Colonic mucosa (tissue), 4 donors: ENCODE results near the gene ZNF646. TPM values are rescaled to one million over a fixed set of nuclear protein-coding genes. Genes with fewer than 3 reads are reported as not detected.

Experiments used
- DNase-seq: peaks from one replicate; pipeline ENCODE4 v3.0.0-alpha.2; 2020
- H3K27ac ChIP-seq: fragments of 200-600 bp; one replicate; pipeline ENCODE4 v1.8.0; 2021
- H3K27me3 ChIP-seq: fragments of 200-600 bp; one replicate; pipeline ENCODE4 v1.8.0; 2021
- H3K36me3 ChIP-seq: fragments of 200-600 bp; one replicate; pipeline ENCODE4 v1.8.0; 2021
- H3K4me1 ChIP-seq: fragments of 200-600 bp; one replicate; pipeline ENCODE4 v1.8.0; 2021; ENCODE audit warnings: mild to moderate bottlenecking
- H3K4me3 ChIP-seq: fragments of 200-600 bp; one replicate; pipeline ENCODE4 v1.8.0; 2021
- H3K9ac ChIP-seq, 2 donors: one replicate each; pipeline ENCODE4 v1.7.0; 2013; ENCODE audit warnings: control low read depth in 2 of 2, low read depth in 2 of 2, low read length in 2 of 2
- H3K9me3 ChIP-seq: fragments of 200-600 bp; one replicate; pipeline ENCODE4 v1.8.0; 2021
- CTCF ChIP-seq: fragments of 200-600 bp; IDR thresholded peaks from one replicate; pipeline ENCODE4 v1.8.0; 2022; ENCODE audit warnings: antibody characterized with exemption, mild to moderate bottlenecking
- intact Hi-C: fragments of 100-400 bp; cut with DNase I; formaldehyde crosslinking; loops from one replicate; pipeline ENCODE4 v1.14.1; 2022
- total RNA-seq, 2 donors: library from RNA; stranded (reverse); fragmentation: NEBNext Ultra II Directional in 1 of 2; extraction: Animal tissue kit (Norgen Biotek cat#: 25700) in 1 of 2; gene quantifications; one replicate each; pipeline ENCODE4 v1.2.1, GENCODE V29; 2021
- donor health status: healthy.
- donor health status: DM: no; HTN: no; CAD: no.
- donor health status: DM: no; HTN: no; CAD: no.

The ZNF646 gene
- total RNA-seq, 2 donors from 2014 or later: 18.4 to 20.0 TPM

GRCh38 chr16:31083981-31084380 lies 9.8 kb downstream of the ZNF646 start:
- DNase-seq: no peak
- H3K4me3 ChIP-seq: no peak overlapping the region
- no peaks in the 10 kb centered on the region for H3K9me3 ChIP-seq
- H3K27ac ChIP-seq: no peak overlapping the region
- no peak for TF ChIP-seq CTCF
- H3K36me3 ChIP-seq: peaks cover 5% of the 10 kb centered on the region
- H3K27me3 ChIP-seq: no peaks in the 10 kb centered on the region
- intact Hi-C loops: no loop called here
- no peaks in the 10 kb centered on the region for H3K4me1 ChIP-seq
- no peak overlapping the region for H3K9ac ChIP-seq

GRCh38 chr16:31084584-31085302 lies 10.5 kb downstream of the ZNF646 start:
- H3K9me3 ChIP-seq: no peaks in the 10 kb centered on the region
- no peak for TF ChIP-seq CTCF
- H3K27me3 ChIP-seq: no peaks in the 10 kb centered on the region
- no peak overlapping the region for H3K4me3 ChIP-seq
- DNase-seq: no peak
- no peaks in the 10 kb centered on the region for H3K4me1 ChIP-seq
- H3K9ac ChIP-seq: no peak overlapping the region
- H3K36me3 ChIP-seq: no peaks in the 10 kb centered on the region
- intact Hi-C loops: no loop called here
- no peak overlapping the region for H3K27ac ChIP-seq

GRCh38 chr16:31085411-31085810 lies 11.2 kb downstream of the ZNF646 start:
- H3K9me3 ChIP-seq: no peaks in the 10 kb centered on the region
- no peaks in the 10 kb centered on the region for H3K36me3 ChIP-seq
- no peaks in the 10 kb centered on the region for H3K27me3 ChIP-seq
- H3K27ac ChIP-seq: no peak overlapping the region
- H3K9ac ChIP-seq: no peak overlapping the region
- intact Hi-C loops: no loop called here
- no peaks in the 10 kb centered on the region for H3K4me1 ChIP-seq
- DNase-seq: no peak
- H3K4me3 ChIP-seq: no peak overlapping the region
- TF ChIP-seq CTCF: no peak

GRCh38 chr16:31085873-31086628 lies 11.8 kb downstream of the ZNF646 start:
- Histone ChIP-seq H3K9me3 (no peaks in the 10 kb centered on the region), H3K4me1 (no peaks in the 10 kb centered on the region), H3K9ac (no peak overlapping the region), H3K27me3 (no peaks in the 10 kb centered on the region), H3K36me3 (no peaks in the 10 kb centered on the region), H3K4me3 (no peak overlapping the region), H3K27ac (no peak overlapping the region)
- intact Hi-C loops: no loop called here
- DNase-seq: no peak
- no peak for TF ChIP-seq CTCF

GRCh38 chr16:31086629-31086906 lies 12.3 kb downstream of the ZNF646 start:
- TF ChIP-seq CTCF: no peak
- DNase-seq: no peak
- H3K27ac ChIP-seq: no peak overlapping the region
- H3K9ac ChIP-seq: no peak overlapping the region
- H3K4me1 ChIP-seq: no peaks in the 10 kb centered on the region
- no peak overlapping the region for H3K4me3 ChIP-seq
- no peaks in the 10 kb centered on the region for H3K9me3 ChIP-seq
- no peaks in the 10 kb centered on the region for H3K36me3 ChIP-seq
- intact Hi-C loops: no loop called here
- no peaks in the 10 kb centered on the region for H3K27me3 ChIP-seq
